ENCODE data around the gene CYP4A22. TPM values are rescaled to one million over a fixed set of nuclear protein-coding genes. Genes with fewer than 3 reads are reported as not detected.

Gene CYP4A22
- total and polyA plus RNA-seq, 2 of the 4 experiments (the other 2 are of a cell fraction) = not detected

DNA sequence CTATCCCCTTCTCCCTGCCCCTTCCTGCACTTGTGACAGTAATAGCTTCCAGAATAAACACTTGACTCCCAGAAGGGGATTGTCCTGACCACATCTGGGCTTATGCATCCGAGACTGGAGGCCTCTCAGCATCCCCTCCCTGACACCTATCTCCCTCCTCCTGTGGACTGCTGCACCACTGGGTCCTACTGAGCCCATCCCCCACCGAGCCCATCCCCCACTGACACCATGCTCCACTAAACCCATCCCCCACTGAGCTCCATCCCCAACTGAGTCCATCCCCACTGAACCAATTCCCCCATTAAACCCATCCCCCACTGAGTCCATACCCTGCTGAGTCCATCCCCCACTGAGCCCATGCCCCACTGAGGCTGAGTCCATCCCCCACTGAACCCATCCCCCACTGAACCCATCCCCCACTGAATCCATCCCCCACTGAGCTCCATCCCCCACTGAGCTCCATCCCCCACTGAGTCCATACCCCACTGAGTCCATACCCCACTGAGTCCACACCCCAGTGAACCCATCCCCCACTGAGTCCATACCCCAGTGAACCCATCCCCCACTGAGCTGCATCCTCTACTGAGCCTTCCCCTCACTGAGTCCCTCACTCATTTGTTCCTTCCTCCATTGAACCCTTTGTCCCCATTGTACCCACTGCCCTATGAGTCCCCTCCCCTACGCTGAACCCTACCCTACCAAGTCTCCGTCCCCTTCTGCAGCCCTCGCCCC is 47.0 kb downstream of the CYP4A22 start:
- Histone ChIP-seq H2BK15ac (ENCODE audit: low read depth, low read length) (no peak overlapping the region), H3K27ac (ENCODE audit: insufficient read depth, low read length) (no peak overlapping the region), H4K5ac (ENCODE audit: low read depth, low read length) (no peak overlapping the region), H3K36me3 (ENCODE audit: control insufficient read depth, insufficient read depth, low read length) (no peaks in the 10 kb centered on the region), H2AK9ac (replicated peaks; ENCODE audit: low read depth, low read length, poor library complexity) (peak overlapping the region; percentile 24), H3K4me2 (ENCODE audit: low read depth, low read length) (no peak overlapping the region), H3K23ac (ENCODE audit: low read depth, low read length) (no peak overlapping the region), H3K18ac (ENCODE audit: low read depth, low read length) (no peak overlapping the region), H3K79me1 (ENCODE audit: low read depth in 1 of 2, low read length in 2 of 2) (no peaks in the 10 kb centered on the region), H3K4me3 (ENCODE audit: insufficient read depth, low read depth, low read length) (no peak overlapping the region), H2BK120ac (ENCODE audit: low read depth, low read length) (no peak overlapping the region), H2AK5ac (ENCODE audit: low read depth, low read length) (no peak overlapping the region), H3K9me1 (ENCODE audit: insufficient read depth, low read length) (no peaks in the 10 kb centered on the region), H2BK5ac (ENCODE audit: low read depth, low read length, poor library complexity, severe bottlenecking) (no peak overlapping the region), H3K56ac (ENCODE audit: extremely low read depth, insufficient read depth, low read length) (no peak overlapping the region), H4K91ac (ENCODE audit: insufficient read depth, low read depth, low read length) (no peak overlapping the region), H2BK20ac (ENCODE audit: low read depth, low read length) (no peak overlapping the region), H3K27me3 (ENCODE audit: control insufficient read depth, insufficient read depth, low read length) (peaks cover 2% of the 10 kb centered on the region; the same call in 1 of the 2 replicates), H2AFZ (replicated peaks; ENCODE audit: low read length, poor library complexity) (no peak overlapping the region), H4K8ac (ENCODE audit: low read depth in 2 of 2, low read length in 2 of 2) (no peak overlapping the region), H3K14ac (replicated peaks; ENCODE audit: low read depth, low read length) (no peak overlapping the region), H3K4ac (ENCODE audit: low read depth, low read length) (no peak overlapping the region), H3K4me1 (ENCODE audit: control insufficient read depth, insufficient read depth, low read length) (no peaks in the 10 kb centered on the region), H3K9ac (ENCODE audit: low read depth, low read length) (no peak overlapping the region), H3K9me3 (ENCODE audit: control insufficient read depth, insufficient read depth, low read length) (no peaks in the 10 kb centered on the region), H4K20me1 (ENCODE audit: insufficient read depth, low read length) (no peaks in the 10 kb centered on the region)
- in situ Hi-C loops (cut with MboI; ENCODE audit: low sequenced_read_pairs) (loop anchor here (5.0 to 10.0 kb wide), 2 partner anchors 238 to 531 kb away; no protein-coding TSS in a partner anchor), intact Hi-C loops (cut with micrococcal nuclease) (no loop called here), dilution Hi-C loops (cut with HindIII; ENCODE audit: low sequenced_read_pairs, unreplicated experiment) (no loop called here)
- DNase-seq = no peak
- ATAC-seq (ENCODE audit: low read depth) = no peak
- BruUV-seq (replicated peaks) = no TSS peak
- ChIA-PET POLR2A (ENCODE audit: unreplicated experiment) (no interaction called here), CTCF (interaction anchor here (0.6 kb wide), 2 partner anchors 194 to 490 kb away, joined by 3 to 4 read pairs; no protein-coding TSS in a partner anchor)
- 100% methylated on average over 1 of the region's 5 CpGs; no CpG with 5 or more reads in 1 of the 2 experiments for WGBS, 2 experiments (ENCODE audit: extremely low coverage in 2 of 2, insufficient read length in 1 of 2)
- no peak for TF ChIP-seq MXI1 (IDR thresholded peaks at IDR 0.05; ENCODE audit: borderline replicate concordance, low read depth, low read length)
- no peak for TF ChIP-seq CHD1 (IDR thresholded peaks at IDR 0.05; ENCODE audit: low read depth, low read length)
- no peak for TF ChIP-seq BHLHE40 (IDR thresholded peaks at IDR 0.05; ENCODE audit: low read depth, low read length)
- no peak for TF ChIP-seq RCOR1 (IDR thresholded peaks at IDR 0.05; ENCODE audit: insufficient replicate concordance, low read length)
- TF ChIP-seq, protein P1, sequence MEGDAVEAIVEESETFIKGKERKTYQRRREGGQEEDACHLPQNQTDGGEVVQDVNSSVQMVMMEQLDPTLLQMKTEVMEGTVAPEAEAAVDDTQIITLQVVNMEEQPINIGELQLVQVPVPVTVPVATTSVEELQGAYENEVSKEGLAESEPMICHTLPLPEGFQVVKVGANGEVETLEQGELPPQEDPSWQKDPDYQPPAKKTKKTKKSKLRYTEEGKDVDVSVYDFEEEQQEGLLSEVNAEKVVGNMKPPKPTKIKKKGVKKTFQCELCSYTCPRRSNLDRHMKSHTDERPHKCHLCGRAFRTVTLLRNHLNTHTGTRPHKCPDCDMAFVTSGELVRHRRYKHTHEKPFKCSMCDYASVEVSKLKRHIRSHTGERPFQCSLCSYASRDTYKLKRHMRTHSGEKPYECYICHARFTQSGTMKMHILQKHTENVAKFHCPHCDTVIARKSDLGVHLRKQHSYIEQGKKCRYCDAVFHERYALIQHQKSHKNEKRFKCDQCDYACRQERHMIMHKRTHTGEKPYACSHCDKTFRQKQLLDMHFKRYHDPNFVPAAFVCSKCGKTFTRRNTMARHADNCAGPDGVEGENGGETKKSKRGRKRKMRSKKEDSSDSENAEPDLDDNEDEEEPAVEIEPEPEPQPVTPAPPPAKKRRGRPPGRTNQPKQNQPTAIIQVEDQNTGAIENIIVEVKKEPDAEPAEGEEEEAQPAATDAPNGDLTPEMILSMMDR (conservative IDR thresholded peaks at IDR 0.05; ENCODE audit: low read depth, low read length) = no peak
- TF ChIP-seq FOS (IDR thresholded peaks at IDR 0.05; ENCODE audit: low read depth, low read length) = no peak
- TF ChIP-seq NFE2L2 (IDR thresholded peaks at IDR 0.05; ENCODE audit: low read depth, low read length) = no peak
- TF ChIP-seq USF2 (IDR thresholded peaks at IDR 0.05; ENCODE audit: low read depth, low read length) = no peak
- no peak for TF ChIP-seq CEBPB (IDR thresholded peaks at IDR 0.05; ENCODE audit: low read depth, low read length)
- no peak for TF ChIP-seq MAZ (IDR thresholded peaks at IDR 0.05; ENCODE audit: borderline replicate concordance, low read depth, low read length)
- TF ChIP-seq, protein P2, sequence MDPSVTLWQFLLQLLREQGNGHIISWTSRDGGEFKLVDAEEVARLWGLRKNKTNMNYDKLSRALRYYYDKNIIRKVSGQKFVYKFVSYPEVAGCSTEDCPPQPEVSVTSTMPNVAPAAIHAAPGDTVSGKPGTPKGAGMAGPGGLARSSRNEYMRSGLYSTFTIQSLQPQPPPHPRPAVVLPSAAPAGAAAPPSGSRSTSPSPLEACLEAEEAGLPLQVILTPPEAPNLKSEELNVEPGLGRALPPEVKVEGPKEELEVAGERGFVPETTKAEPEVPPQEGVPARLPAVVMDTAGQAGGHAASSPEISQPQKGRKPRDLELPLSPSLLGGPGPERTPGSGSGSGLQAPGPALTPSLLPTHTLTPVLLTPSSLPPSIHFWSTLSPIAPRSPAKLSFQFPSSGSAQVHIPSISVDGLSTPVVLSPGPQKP (IDR thresholded peaks at IDR 0.05; ENCODE audit: borderline replicate concordance, low read depth, low read length) = no peak
- no peak for TF ChIP-seq RAD21 (IDR thresholded peaks at IDR 0.05; ENCODE audit: low read length)
- TF ChIP-seq RFX5 (IDR thresholded peaks at IDR 0.05; ENCODE audit: low read depth, low read length) = no peak
- no peak for TF ChIP-seq SMC3 (IDR thresholded peaks at IDR 0.05; ENCODE audit: low read depth, low read length)
- TF ChIP-seq POLR2A (IDR thresholded peaks at IDR 0.05; ENCODE audit: low read depth, low read length) = no peak
